Islet of Langerhans (tissue), 1 donor: ENCODE measurements around the gene SMIM43.
A peak's percentile ranks its signal among the peaks of the same experiment; 100 is the strongest.

Experiments used
- FAIRE-seq: peaks from one replicate; lab custom pipeline; 2011; peaks lifted over from hg19 to GRCh38; lab: Jason Lieb, UNC

Gene SMIM43

DNA sequence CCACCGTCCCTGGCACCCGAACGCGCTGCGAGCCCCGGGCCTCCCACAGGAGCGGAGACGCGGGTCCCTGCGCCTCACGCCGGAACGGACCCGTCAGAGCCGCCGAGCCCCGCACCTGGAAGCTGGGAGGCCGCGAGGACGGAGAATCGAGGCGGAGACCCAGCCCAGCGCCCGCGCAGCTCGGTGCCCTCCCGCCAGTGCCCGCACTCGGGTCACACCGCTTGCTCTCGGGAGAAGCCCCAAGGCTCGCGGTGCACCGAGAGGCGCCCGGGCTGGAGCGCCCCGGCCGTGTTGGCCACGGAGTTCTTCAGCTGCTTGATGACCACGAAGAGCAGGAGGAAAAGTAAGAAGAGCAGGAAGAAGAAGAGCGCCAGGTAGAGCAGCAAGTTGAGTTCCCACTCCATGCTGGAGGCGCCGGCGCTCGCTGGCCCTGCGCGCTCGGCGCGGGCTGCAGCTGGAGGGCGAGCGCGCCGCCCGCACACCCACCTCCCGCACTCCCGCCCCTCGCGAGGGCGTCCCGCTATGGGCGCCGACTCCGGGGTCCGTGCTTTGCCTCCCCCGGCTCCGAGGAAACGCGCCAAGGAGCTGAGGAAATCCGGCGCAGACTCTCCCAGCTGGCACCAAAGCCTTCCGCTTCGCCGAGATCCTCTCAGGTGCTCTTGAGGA, at the start of gene SMIM43:
Gene SMIM43, minus strand, starts transcription at position 463 of the 666 bp plus-strand sequence. Its CDS starts 59 bp downstream, at position 404.
- no peak for FAIRE-seq

DNA sequence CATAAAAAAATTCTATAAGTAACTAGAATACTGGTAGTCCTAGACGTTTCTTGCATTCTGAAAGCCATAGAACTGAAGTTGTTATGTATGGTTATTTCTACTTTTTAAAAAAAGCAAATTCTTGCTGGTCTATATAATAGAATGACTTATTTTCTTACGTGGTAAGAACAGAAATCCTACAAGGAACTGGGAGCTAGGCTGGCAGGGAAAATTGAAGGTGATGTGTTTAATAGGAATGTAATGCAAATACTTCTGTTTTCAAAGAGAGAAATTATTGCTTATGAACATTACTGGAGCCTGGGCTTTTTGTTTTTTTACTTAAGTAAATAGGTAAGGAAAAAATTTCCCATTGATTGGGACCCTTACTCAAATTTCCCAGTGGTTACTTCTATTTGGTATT, 49.8 kb upstream of the SMIM43 start:
- FAIRE-seq: no peak

DNA sequence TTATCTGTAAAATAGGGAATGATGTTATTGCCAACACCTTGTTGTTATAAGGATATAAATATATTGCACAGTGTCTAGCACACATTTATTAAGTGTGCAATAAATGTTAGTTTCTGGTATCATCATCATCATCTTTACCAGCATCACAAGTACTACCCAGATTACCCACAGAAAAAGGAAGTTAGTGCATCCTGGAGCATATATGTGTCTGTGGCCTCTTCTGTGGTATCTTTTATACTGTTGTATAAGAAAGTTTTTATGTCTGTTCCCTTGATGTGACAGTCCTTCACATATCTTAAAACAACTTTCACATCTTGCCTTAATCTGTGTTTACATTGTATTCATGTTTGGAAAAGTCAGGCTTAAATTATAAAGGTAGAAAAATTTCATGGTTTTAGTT, 46.2 kb upstream of the SMIM43 start:
- FAIRE-seq: no peak

DNA sequence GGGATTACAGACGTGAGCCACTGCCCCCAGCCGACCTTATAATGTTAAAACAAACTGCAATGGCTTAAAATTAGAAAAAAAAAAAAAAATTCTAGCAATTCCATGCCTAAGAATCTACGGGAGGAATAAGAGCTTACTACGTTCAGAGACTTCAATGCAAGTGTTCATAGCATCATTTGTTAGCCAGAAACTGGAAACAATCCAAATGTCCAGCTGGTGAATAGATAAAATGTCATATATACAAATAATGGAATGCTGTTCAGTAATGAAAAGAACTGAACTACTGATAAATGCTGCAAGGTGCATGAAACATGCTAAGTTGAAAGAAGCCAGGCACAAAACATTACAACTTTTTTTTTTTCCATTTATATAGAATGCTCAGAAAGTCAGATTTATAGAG, 41.4 kb upstream of the SMIM43 start:
- no peak for FAIRE-seq

DNA sequence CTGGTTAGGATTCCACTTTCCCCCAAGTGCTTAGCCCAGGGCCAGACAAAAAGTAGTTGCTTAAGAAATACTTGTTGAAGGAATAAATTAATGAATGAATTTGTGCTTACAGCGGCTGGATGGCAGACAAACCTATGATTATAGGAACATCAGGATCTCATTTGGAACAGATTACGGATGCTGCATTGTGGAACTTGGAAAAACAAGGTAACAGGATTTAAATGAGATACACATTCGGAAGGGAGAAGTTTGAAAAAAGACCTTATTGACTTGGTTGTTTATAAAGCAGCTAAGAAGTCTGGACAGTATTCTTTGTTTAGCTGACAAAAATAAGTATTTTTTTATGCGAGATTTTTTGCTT, 36.7 kb upstream of the SMIM43 start:
- no peak for FAIRE-seq

DNA sequence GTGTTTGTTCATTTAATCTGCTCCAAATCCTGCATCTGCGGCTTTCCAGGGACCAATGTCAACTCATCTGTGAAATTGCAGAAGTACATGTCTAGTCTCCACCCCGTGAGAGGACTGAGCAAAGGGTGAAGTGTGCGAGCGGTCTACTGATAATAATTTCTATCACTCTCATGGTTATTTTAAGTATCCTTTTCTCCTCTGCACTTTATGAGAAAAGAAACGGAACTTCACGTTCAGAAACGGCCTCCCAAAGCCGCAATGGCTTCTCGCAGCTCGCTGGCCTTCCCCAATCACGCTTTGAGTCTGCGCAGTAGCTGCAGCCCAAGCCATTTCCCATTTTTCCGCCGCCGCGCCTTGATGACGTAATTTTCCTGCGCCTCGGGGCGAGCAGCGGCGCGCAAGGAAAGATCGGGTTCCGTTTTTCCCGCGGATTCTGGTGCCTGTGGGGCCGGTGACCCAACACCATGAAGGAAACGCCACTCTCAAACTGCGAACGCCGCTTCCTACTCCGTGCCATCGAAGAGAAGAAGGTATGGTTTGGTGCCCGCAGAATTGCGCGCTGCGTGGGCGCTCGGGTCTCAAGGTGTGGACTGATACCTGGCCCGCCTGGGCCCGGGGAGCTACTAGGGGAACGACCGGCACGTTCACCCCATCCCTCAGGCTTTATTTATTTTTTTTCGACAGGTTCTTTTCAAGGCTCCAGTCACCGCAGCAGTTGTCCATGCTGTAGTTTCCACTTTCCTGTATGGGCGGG, 36.2 kb upstream of the SMIM43 start, which contains the start of gene EXOSC9:
Gene EXOSC9, plus strand, starts transcription at position 363 of the 754 bp plus-strand sequence. Its CDS starts 102 bp downstream, at position 465.
- FAIRE-seq: peak; percentile 77

DNA sequence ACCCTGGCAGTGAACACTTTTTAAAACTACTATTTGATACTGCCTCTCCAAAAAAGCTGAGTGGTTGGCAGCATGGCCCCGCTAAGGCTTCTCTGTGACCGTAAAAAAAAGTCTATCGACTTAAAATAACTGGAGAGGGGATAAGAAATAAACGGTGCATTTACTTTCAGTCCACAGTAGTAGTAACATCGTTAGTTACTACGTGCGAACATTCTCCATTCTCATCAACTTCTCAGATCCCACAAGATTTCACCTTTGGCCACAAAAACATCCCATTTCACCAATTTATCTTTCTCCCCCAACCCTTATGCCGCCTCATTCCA, 35.6 kb upstream of the SMIM43 start:
- no peak for FAIRE-seq

DNA sequence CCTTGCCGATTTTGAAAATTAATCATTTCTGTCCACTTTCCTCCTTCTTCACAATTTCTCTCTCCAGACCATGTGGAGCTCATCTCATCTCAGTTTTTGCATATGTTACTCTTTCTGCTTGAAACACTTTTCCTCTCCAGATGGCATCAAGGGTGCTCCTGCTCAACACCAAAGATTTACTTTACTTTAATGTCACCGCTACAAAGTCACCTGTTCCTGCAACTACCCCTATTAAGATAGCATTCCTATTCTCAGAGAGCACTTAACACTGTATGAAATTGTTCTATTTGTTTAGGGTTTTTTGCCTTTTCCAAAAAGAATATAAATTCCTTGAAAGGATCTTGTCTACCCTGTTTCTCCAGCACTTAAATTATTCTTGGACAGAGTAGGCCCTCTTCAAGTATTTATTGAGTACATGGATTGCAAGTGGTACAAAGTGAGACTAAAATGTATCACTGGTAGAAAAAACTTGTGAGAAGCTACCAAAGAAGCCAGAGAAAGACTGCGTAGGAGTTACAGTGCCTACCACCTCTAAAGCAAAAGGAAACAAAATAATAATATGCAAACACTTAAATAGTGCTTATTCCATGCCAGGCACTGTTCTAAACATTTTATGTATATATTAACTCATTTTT, 35.0 kb upstream of the SMIM43 start:
- FAIRE-seq: no peak

DNA sequence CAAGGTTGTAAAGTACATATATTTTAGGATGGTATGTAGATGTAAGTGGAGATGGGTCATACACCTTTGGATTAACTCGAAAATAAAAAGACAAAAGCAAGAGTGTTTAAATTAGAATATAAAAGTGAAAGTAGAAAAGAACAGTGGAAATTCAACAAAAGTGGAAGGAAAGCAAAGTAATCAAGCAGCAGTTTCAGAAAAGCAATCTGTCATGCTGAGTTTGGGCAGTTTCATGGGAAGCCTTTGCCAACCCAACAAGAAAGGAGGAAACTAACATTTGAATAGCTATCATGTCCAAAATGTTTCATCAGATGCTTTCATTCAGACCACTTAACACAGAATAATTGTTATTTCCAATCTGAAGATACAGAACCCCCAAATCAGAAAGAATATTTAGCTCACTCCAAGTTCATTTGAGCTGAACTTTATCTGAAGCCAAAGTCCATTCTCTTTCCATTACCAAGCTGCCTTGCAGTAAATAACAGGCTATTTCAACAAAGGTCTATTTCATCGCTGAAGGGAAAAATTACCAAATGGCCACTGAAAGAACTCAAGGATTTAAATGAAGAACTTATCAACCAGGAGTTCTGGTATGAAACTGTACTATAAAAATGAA, 34.4 kb upstream of the SMIM43 start:
- no peak for FAIRE-seq

DNA sequence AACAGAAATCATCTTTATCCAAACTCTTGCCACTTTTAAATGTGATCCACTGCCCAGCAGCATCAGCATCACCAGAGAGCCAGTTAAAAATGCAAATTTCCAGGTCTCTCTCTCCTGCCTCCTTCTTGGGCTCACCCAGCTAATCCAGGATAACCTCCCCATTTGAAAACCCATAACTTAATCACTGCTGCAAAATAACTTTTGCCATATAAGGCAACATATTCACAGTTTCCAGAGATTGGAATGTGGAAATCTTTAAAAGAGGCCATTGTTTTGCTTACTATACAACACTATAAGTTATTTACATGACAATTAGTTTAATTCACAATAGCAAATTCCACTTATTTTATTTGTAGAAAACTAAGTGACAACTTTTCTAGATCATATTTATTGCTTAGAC, 31.3 kb upstream of the SMIM43 start:
- no peak for FAIRE-seq

DNA sequence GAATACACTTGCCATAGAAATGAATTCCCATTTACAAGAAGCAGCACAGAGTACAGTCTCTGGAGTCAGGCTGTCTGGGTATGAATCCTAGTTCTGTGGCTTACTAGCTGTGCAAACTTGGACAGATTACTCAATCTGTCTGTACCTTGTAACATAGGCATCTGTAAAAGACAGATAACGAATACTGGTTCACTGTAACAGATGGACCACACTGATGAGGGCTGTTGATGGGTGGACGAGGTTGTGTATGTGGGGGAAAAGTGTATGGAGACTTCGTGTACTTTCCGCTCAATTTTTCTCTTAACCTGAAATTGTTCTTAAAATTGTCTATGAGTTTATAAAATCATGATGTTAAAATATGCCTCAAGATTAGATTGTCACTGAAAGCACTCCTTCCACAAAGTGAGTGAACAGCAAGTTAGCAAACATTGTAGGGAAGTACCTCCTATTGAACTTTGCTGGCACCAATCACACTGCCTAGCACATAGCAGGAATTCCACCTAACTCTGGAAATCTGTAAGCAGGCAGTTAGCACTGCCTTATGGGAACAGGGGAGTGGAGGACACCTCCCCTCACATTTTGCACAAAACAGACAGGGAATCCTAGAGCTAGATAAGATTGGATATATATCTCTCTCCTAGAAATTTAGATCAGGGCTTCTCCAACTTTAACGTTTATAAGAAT, 29.7 kb upstream of the SMIM43 start:
- FAIRE-seq: no peak

DNA sequence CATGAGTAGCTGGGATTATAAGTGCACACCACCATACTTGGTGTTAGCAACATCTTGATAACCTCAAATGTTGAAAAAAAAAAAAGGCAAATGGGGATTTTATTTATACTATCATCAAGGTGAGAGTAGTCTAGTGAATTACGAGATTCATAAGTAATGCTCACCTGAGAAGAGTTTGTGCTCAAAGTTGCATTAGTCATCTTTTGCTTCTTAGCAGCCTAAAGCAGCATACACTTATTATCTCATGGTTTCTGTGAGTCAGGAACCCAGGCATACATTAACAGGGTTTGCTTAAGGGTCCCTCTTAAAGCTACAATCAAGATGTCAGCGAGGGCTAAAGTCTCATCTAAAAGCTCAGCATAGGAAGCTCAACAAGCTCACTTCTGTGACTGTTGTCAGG, 28.0 kb upstream of the SMIM43 start:
- no peak for FAIRE-seq

DNA sequence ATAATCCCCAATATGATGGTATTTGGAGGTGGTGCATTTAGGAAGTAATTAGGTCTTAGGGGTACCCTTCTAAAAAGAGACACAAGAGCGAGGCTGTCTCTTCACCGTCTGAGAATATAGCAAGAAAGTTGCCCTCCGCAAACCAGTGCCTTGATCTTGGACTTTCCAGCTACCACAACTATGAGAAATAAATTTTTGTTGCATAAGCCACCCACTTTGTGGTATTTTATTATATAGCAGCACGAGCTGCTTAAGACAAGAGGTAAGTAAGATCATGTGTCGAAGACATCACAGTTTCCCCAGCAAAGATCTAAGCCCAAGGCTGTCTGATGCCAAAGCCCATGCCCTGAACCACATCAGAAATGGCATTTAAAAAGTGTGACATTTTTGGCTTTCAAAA, 26.5 kb upstream of the SMIM43 start:
- FAIRE-seq: no peak

DNA sequence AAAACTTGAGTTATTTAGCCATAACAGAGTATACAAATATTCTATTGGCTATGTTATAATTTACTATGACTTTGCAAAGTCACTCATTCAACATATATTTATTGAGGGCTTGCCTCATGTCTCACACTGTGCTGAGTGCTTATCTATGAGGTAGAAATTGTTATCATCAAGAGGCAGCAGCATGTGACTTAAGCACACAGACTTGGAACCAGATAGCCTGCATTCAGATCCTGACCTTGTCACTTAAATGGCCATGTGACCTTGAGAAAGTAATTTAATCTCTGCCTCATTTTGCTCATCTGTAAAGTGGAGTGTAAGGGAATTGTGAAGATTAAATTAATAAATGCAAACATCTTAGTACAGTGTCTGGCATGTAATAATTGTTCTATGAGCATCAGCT, 26.0 kb upstream of the SMIM43 start:
- no peak for FAIRE-seq

DNA sequence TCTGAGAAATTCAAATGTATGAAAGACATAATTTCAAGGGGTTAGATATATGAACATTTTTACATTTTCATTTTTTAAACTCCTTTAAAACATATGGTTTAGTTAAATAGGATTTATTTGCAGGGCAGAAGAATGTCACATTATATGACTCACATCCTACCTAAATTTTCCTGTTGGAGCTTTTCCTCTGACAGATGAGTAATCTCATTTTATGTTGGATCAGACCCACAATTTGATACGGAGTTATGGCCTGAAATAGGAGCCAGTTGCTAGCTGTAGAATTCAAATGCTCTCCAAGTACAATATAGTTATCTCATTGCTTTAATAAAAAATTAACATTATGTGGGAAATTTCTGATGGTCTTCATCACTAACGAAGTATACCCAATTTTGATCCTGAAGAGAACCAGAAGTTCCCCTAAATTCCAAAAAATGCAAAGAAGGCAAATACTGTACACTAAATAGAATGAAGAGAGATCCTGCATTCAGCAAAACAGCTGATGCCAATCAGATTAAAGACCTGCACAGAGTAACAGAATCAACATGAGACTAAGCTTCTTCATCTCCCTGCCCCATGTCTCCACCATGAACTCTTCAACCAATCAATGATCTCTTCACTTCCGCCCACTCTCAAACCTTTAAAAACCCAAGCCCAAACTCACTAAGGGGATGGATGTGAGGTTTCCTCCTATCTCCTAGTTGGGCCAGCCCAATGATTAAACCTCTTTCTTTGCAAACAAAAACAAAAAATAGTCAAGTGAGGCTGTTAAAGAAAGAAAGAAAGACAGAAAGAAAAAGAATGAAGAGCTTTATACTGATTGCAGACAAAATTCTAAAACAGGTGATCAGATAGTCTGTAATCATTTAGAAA, 25.2 kb upstream of the SMIM43 start:
- FAIRE-seq: no peak

DNA sequence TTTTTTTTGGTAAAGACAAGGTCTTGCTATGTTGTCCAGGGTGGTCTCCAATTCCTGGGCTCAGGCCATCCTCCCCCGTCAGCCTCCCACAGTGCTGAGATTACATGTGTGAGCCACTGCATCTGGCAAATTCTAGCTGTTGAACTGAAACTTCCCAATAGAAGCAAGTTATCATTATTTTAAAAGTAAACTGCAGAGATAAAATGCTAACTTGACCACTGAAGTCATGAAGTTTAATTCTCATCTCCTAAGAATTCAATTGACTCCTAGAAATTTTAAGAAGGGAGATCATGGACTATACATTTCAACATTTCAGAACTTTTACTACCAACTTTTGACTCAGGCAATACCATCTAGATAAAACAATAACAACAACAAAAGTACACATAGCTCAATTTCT, 24.5 kb upstream of the SMIM43 start:
- no peak for FAIRE-seq

DNA sequence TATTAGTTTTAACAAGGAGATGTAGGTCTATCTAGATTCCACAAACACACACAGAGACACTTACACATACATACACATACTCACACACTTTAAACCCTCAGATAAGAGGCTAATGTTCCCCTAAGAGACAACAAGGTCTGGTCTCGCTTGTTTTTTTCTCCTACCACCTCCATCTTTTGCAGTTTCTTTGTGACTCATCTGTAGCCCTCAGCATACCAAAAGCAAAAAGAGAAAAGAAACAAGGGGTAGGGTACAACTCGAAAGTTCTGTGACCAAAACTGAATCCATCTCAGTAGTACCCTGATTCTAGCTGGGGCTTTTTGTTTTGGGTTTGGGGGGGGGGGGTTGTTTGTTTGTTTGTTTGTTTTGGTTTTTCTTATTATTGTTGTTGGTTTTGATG, 23.9 kb upstream of the SMIM43 start:
- no peak for FAIRE-seq

DNA sequence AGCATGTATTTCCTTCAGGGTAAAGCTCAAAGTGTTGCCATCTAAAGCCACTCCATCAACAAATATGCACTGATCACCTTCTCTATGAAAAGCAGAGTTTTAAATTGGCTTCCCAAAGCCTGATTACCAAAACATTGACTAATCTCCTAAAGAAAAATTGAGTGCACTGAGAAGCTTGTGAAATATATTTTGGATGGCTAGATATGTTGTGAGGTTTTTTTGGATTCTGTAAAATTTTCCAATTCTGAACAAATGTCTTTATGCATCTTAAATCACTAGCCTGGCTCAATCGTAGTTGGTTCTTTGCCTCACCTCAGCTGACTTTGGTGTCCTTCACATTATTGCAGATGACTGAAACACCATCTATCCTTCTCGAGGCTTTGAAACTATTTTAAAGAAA, 21.3 kb upstream of the SMIM43 start:
- no peak for FAIRE-seq

DNA sequence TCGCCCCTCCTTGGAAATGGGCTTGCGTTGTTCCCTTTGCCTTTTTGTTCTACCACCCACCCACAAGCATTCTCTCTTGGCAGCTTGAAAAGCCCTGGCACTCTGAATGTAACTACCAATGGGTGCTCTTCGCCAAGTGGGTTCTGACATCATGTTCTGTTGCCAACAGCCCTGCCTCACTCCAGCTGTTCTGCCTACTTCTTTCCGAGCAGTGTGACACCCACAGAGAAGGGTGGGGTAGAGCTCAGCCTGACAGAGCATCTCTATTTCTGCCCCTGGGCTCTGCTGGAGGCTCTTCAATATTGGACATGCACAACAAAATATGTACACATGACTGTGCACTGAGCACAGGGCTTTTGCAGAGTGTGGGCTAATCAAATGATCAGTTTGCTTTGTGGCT, 20.5 kb upstream of the SMIM43 start:
- no peak for FAIRE-seq

DNA sequence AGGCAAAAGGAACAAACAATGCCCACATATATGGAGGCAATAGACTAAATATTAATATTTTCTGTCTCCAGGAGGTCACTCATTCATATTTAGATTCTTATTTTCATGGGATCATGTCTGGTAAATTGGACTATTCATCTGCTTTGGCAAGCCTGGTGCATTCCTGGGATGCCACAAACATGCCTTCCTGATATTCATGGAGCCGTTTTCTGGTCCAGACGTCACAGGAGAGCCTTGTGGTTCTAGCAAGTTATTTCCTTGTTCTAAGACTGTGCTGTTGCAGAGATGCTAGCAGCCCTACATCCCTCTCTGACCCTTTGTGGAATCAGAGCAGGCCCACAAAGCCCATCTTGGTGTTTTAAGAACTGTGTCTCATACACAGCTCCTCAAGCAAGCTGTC, 20.0 kb upstream of the SMIM43 start:
- no peak for FAIRE-seq

DNA sequence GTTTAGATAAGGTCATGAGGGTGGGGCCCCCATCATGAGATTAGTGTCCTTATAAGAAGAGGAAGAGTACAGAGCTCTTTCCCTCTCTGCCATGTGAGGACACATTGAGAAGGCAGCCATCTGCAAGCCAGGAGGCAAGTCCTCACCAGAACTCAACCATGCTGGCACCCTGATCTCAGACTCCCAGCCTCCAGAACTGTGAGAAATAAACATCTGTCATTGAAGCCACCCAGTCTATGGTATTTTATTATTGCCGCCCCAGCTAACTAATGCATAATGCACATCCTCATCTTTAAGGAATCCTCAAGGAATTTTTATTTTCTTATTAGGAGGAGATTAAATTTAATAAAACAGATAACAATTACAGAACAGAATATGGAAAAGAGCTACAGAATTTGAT, 19.4 kb upstream of the SMIM43 start:
- no peak for FAIRE-seq

DNA sequence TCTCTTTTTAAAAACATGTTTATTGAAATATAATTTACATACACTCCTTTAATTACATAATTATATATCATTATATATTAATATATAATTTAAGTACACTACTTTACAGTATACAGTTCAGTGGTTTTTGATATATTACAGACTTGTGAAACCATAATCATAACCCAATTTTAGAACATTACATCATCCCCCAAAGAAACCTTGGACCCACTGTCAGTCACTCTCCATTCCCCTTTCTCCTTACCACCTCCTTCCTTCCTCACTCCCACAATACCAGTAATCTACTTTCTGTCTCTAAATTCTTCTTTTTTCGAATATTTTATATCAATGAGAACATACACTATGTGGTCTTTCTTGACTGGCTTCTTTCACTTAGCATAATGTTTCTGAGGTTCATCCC, 18.2 kb upstream of the SMIM43 start:
- no peak for FAIRE-seq
